GM12874 (cell line): Measurements from ENCODE around the gene TMEM123.

Experiments
- TF ChIP-seq, protein P1 (sequence below): IDR thresholded peaks from 2 replicates; pipeline ENCODE4 v1.5.1; 2011; ENCODE audit warnings: low read depth, mild to moderate bottlenecking, control low read depth, low read length, moderate library complexity; ENCODE audit not compliant: insufficient read depth

The TMEM123 gene

GRCh38 chr11:102435688-102436087 lies 16.9 kb downstream of the TMEM123 start:
- TF ChIP-seq, protein P1, sequence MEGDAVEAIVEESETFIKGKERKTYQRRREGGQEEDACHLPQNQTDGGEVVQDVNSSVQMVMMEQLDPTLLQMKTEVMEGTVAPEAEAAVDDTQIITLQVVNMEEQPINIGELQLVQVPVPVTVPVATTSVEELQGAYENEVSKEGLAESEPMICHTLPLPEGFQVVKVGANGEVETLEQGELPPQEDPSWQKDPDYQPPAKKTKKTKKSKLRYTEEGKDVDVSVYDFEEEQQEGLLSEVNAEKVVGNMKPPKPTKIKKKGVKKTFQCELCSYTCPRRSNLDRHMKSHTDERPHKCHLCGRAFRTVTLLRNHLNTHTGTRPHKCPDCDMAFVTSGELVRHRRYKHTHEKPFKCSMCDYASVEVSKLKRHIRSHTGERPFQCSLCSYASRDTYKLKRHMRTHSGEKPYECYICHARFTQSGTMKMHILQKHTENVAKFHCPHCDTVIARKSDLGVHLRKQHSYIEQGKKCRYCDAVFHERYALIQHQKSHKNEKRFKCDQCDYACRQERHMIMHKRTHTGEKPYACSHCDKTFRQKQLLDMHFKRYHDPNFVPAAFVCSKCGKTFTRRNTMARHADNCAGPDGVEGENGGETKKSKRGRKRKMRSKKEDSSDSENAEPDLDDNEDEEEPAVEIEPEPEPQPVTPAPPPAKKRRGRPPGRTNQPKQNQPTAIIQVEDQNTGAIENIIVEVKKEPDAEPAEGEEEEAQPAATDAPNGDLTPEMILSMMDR, result no peak

- TF ChIP-seq, protein P1, result no peak
Measured at GRCh38 chr11:102431404-102431803, 21.2 kb downstream of the TMEM123 start.

DNA sequence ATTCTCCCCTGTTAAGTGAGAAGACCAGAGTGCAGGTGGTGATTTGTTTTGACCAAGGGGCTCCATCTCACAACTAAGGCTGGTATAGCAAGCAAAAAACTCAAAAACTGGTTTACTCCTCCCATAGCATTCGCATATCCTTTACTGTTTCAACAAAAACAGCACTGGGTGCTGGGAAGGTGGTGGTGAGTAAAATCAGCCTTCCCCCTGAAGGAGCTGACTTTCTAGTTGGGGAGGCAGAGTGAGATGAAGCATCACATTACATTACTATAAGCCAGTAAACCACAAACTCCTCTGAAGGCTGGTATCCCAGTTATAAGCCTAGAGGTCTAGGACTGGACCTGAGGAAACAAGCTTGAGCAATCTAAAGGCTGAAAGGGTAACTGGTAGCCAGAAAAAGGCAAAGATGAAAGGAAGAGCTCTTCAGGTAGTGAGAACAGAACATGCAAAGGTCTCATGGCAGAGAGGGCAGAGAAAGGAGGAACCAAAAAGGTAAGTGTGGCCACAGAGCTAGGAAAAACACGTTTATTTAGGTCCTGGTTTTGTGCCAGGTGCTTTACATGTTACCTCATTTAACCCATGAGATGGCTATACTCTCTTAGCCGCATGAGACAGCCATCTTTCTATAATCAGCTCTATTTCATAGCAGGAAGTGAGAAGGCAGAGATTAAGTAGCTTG lies 22.3 kb downstream of the TMEM123 start:
- TF ChIP-seq, protein P1, result no peak

GRCh38 chr11:102429691-102430090 lies 22.9 kb downstream of the TMEM123 start:
- TF ChIP-seq, protein P1, result no peak

DNA sequence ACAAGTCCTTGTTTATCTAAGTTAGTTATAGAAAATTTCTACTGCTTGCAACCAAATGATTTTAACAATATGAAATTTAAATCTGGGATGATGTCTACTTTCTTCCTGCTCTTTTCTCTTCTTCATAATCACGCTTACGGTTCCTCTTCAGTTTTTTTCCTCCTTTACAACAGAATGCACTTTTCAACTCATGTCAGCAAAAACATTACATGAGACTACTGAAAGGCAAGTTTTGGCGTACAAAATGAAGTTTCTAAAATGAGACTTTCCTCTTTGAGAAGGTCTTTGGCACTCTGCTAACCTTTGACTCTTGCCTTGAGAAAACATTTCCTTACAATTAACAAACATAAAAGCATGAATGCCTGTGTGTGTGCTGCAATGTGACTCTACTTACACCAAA lies 23.3 kb downstream of the TMEM123 start:
- TF ChIP-seq, protein P1, result no peak

- TF ChIP-seq, protein P1, result no peak
Measured at GRCh38 chr11:102428696-102429095, 23.9 kb downstream of the TMEM123 start.

- TF ChIP-seq, protein P1, result no peak
Measured at GRCh38 chr11:102427068-102427467, 25.5 kb downstream of the TMEM123 start.
